Measurements from ENCODE around the gene HOXA2. TPM values are rescaled to one million over a fixed set of nuclear protein-coding genes. Genes with fewer than 3 reads are reported as not detected.

Gene HOXA2
- total RNA-seq, 1 experiment from 2014 or later = 3.2 TPM

- H3K4me3 Mint-ChIP-seq (ENCODE audit: low read depth, unreplicated experiment) = peak overlapping the region; percentile 83
- CTCF ChIA-PET = interaction anchor here (1.7 kb wide), 1 partner anchor 528 kb away, joined by 3 read pairs; no protein-coding TSS in a partner anchor
- peaks cover 46% of the 10 kb centered on the region for H3K36me3 Mint-ChIP-seq (ENCODE audit: insufficient read depth, unreplicated experiment)
- intact Hi-C loops (cut with micrococcal nuclease; ENCODE audit: unreplicated experiment) = loop anchor here (5.0 kb wide), 1 partner anchor 74 kb away; no protein-coding TSS in a partner anchor
- DNase-seq = no peak
- no peak for TF ChIP-seq CTCF (IDR thresholded peaks at IDR 0.05; ENCODE audit: unreplicated experiment)
- BruUV-seq (replicated peaks) = no TSS peak
- H3K4me1 Mint-ChIP-seq (ENCODE audit: low read depth, unreplicated experiment) = peaks cover 60% of the 10 kb centered on the region
- H3K27ac Mint-ChIP-seq (ENCODE audit: unreplicated experiment) = peak overlapping the region; percentile 67
- no peaks in the 10 kb centered on the region for H3K27me3 Mint-ChIP-seq (ENCODE audit: unreplicated experiment)
- no peaks in the 10 kb centered on the region for H3K9me3 Mint-ChIP-seq (ENCODE audit: low read depth, unreplicated experiment)
Measured at GRCh38 chr7:27121684-27122076, 19.2 kb upstream of the HOXA2 start.

DNA sequence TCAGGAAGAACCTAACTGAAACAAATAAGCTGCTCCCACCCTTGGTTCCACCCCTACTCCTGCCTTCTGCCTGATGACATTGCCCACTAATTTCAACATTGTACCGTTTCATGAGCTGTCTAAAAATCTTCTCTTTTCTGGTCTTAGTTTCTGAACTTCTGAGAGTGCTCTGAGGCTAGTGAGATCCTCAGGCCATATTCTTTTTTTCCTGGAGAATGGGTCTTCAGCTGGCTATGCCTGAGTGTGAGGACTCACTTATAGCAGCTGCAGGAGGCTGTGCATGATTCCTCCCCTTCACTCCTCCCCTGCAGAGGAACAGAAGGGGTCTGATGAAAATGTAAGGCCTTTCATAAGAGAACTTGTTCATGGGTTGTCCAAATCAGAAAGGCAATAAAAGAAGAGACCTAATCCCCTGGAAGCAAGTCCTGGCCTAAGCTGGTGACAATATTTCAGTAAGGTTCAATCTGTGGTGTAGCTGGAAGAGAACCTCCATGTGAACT is 17.0 kb upstream of the HOXA2 start:
- H3K27me3 Mint-ChIP-seq (ENCODE audit: unreplicated experiment) = no peaks in the 10 kb centered on the region
- no peak for DNase-seq
- no peak overlapping the region for H3K27ac Mint-ChIP-seq (ENCODE audit: unreplicated experiment)
- TF ChIP-seq CTCF (IDR thresholded peaks at IDR 0.05; ENCODE audit: unreplicated experiment) = no peak
- peaks cover 63% of the 10 kb centered on the region for H3K36me3 Mint-ChIP-seq (ENCODE audit: insufficient read depth, unreplicated experiment)
- no peaks in the 10 kb centered on the region for H3K9me3 Mint-ChIP-seq (ENCODE audit: low read depth, unreplicated experiment)
- no TSS peak for BruUV-seq (replicated peaks)
- intact Hi-C loops (cut with micrococcal nuclease; ENCODE audit: unreplicated experiment) = no loop called here
- H3K4me1 Mint-ChIP-seq (ENCODE audit: low read depth, unreplicated experiment) = peaks cover 67% of the 10 kb centered on the region
- CTCF ChIA-PET = interaction anchor here (0.5 to 1.7 kb wide), 3 partner anchors 14 to 256 kb away, joined by 3 to 12 read pairs (median 6); no protein-coding TSS in a partner anchor
- H3K4me3 Mint-ChIP-seq (ENCODE audit: low read depth, unreplicated experiment) = no peak overlapping the region

GRCh38 chr7:27118580-27118979 is 16.1 kb upstream of the HOXA2 start:
- intact Hi-C loops (cut with micrococcal nuclease; ENCODE audit: unreplicated experiment) = no loop called here
- Mint-ChIP-seq H3K9me3 (ENCODE audit: low read depth, unreplicated experiment) (no peaks in the 10 kb centered on the region), H3K4me1 (ENCODE audit: low read depth, unreplicated experiment) (peaks cover 62% of the 10 kb centered on the region), H3K27me3 (ENCODE audit: unreplicated experiment) (no peaks in the 10 kb centered on the region), H3K4me3 (ENCODE audit: low read depth, unreplicated experiment) (no peak overlapping the region), H3K36me3 (ENCODE audit: insufficient read depth, unreplicated experiment) (peaks cover 62% of the 10 kb centered on the region), H3K27ac (ENCODE audit: unreplicated experiment) (no peak overlapping the region)
- no peak for DNase-seq
- CTCF ChIA-PET = interaction anchor here (0.6 to 2.0 kb wide), 2 partner anchors 20 to 151 kb away, joined by 8 to 9 read pairs; no protein-coding TSS in a partner anchor
- no TSS peak for BruUV-seq (replicated peaks)
- TF ChIP-seq CTCF (IDR thresholded peaks at IDR 0.05; ENCODE audit: unreplicated experiment) = no peak

- no peaks in the 10 kb centered on the region for H3K27me3 Mint-ChIP-seq (ENCODE audit: unreplicated experiment)
- H3K36me3 Mint-ChIP-seq (ENCODE audit: insufficient read depth, unreplicated experiment) = peaks cover 65% of the 10 kb centered on the region
- TF ChIP-seq CTCF (IDR thresholded peaks at IDR 0.05; ENCODE audit: unreplicated experiment) = no peak
- no peak overlapping the region for H3K4me3 Mint-ChIP-seq (ENCODE audit: low read depth, unreplicated experiment)
- H3K27ac Mint-ChIP-seq (ENCODE audit: unreplicated experiment) = no peak overlapping the region
- peaks cover 58% of the 10 kb centered on the region for H3K4me1 Mint-ChIP-seq (ENCODE audit: low read depth, unreplicated experiment)
- CTCF ChIA-PET = interaction anchor here (0.6 to 2.0 kb wide), 2 partner anchors 19 to 151 kb away, joined by 8 to 9 read pairs; no protein-coding TSS in a partner anchor
- DNase-seq = no peak
- intact Hi-C loops (cut with micrococcal nuclease; ENCODE audit: unreplicated experiment) = no loop called here
- no TSS peak for BruUV-seq (replicated peaks)
- H3K9me3 Mint-ChIP-seq (ENCODE audit: low read depth, unreplicated experiment) = no peaks in the 10 kb centered on the region
Measured at GRCh38 chr7:27117887-27118491, 15.5 kb upstream of the HOXA2 start.

All from Calu3 (cell line).